GM12891 (cell line): ENCODE measurements around the gene SEPTIN10.

Experiments
- PAX5 ChIP-seq: IDR thresholded peaks from 2 replicates; pipeline ENCODE4 v1.6.1; 2011; ENCODE audit warnings: low read length, moderate library complexity, mild to moderate bottlenecking; ENCODE audit not compliant: insufficient read depth, severe bottlenecking
- POLR2A ChIP-seq: IDR thresholded peaks from 2 replicates; pipeline ENCODE4 v1.6.1; 2011; ENCODE audit warnings: low read depth, low read length, control low read depth
- POLR2AphosphoS5 ChIP-seq: IDR thresholded peaks from 2 replicates; pipeline ENCODE4 v1.6.1; 2011; ENCODE audit warnings: low read depth, low read length, control low read depth
- SPI1 ChIP-seq: IDR thresholded peaks from 2 replicates; pipeline ENCODE4 v1.6.1; 2011; ENCODE audit warnings: low read depth, low read length, control low read depth
- TAF1 ChIP-seq: IDR thresholded peaks from 2 replicates; pipeline ENCODE4 v1.6.1; 2011; ENCODE audit warnings: low read depth, low read length, control low read depth

GRCh38 chr2:109498906-109499305 lies 114.9 kb downstream of the SEPTIN10 start:
- TF ChIP-seq POLR2AphosphoS5 (no peak), POLR2A (no peak), SPI1 (no peak), PAX5 (no peak), TAF1 (no peak)
